ENCODE data around the gene PHC3.

GRCh38 chr3:170095771-170096170 is 85.8 kb downstream of the PHC3 start:
- TF ChIP-seq TAF1 (IDR thresholded peaks at IDR 0.05; ENCODE audit: low read depth): no peak
- no peak for TF ChIP-seq EP300 (IDR thresholded peaks at IDR 0.05; ENCODE audit: borderline replicate concordance)
- TF ChIP-seq RAD21 (IDR thresholded peaks at IDR 0.05; ENCODE audit: low read depth): no peak
- TF ChIP-seq USF1 (IDR thresholded peaks at IDR 0.05): no peak
- no peak for TF ChIP-seq TCF12 (IDR thresholded peaks at IDR 0.05; ENCODE audit: low read depth)

Data from Ishikawa (cell line).